Progenitor cell of endocrine pancreas (in vitro differentiated cells): ENCODE results near the gene EMP3. TPM values are rescaled to one million over a fixed set of nuclear protein-coding genes. Genes with fewer than 3 reads are reported as not detected.
A peak's percentile ranks its signal among the peaks of the same experiment; 100 is the strongest.

ENCODE experiments used
- DNase-seq: peaks from one replicate; pipeline ENCODE4 v3.0.0; 2021; ENCODE audit warnings: low spot score; ENCODE audit not compliant: unreplicated experiment
- H3K27ac Mint-ChIP-seq: 2 replicates; pipeline ENCODE4 v1.8.0; 2021; ENCODE audit warnings: mild to moderate bottlenecking, moderate library complexity, mixed read lengths
- H3K27me3 Mint-ChIP-seq: 2 replicates; pipeline ENCODE4 v1.8.0; 2021; ENCODE audit warnings: mixed read lengths
- H3K36me3 Mint-ChIP-seq: 2 replicates; pipeline ENCODE4 v1.8.0; 2022; ENCODE audit warnings: mixed read lengths; ENCODE audit not compliant: insufficient read depth
- H3K4me1 Mint-ChIP-seq: 2 replicates; pipeline ENCODE4 v1.8.0; 2021; ENCODE audit warnings: low read depth, mixed read lengths
- H3K4me3 Mint-ChIP-seq: 2 replicates; pipeline ENCODE4 v1.8.0; 2021; ENCODE audit warnings: low read depth, mild to moderate bottlenecking, moderate library complexity, mixed read lengths
- H3K9me3 Mint-ChIP-seq: 2 replicates; pipeline ENCODE4 v1.8.0; 2021; ENCODE audit warnings: low read depth, mixed read lengths
- total RNA-seq: library from RNA; stranded (reverse); gene quantifications from 2 replicates; pipeline ENCODE4 v1.2.1, GENCODE V29; 2021
- TF ChIP-seq, protein P1 (sequence below): fragments of 200-600 bp; sonication (generic); IDR thresholded peaks from one replicate; pipeline ENCODE4 v1.5.0; 2021; ENCODE audit warnings: antibody characterized with exemption, mild to moderate bottlenecking; ENCODE audit not compliant: unreplicated experiment

EMP3 gene
- total RNA-seq, 1 donor from 2014 or later = 2.9 TPM

DNA sequence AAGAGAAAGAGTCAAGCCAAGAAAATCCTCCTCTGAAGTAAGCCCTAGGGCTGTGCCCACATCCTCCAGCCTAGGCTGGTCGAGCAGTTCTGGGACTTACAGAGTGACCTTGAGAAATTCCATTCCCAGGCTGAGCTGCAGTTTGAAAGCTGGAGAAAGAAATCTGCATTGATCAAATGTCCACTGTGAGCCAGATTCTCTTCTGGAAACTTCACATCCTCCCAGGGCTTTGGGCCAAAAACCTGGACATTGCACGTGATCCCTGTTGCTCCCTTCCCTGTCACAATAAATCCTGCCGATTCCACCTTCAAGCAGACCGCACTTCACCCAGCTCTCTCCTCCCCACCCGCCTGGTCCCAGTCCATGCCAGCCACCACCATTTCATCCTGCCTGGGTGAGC is 22.7 kb downstream of the EMP3 start:
- no peak for DNase-seq
- H3K36me3 Mint-ChIP-seq = no peaks in the 10 kb centered on the region
- H3K27ac Mint-ChIP-seq = no peak overlapping the region

DNA sequence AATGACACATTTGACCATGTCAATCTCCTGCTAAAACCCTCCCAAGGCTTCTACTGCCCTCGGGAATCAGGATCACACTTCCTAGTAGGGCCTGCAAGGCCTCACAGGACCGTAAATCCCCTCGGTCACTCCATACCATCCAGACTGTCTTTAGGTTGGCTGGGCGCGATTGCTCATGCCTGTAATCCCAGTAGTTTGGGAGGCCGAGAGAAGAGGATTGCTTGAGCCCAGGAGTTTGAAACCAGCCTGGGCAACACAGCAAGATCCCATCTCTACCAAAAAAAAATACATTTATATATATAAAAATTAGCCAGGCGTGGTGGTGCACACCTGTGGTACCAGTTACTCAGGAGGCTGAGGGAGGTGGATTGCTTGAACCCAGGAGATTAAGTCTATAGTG is 23.4 kb downstream of the EMP3 start:
- no peak overlapping the region for H3K4me3 Mint-ChIP-seq
- H3K4me1 Mint-ChIP-seq = no peaks in the 10 kb centered on the region
- H3K27ac Mint-ChIP-seq = no peak overlapping the region
- TF ChIP-seq, protein P1, sequence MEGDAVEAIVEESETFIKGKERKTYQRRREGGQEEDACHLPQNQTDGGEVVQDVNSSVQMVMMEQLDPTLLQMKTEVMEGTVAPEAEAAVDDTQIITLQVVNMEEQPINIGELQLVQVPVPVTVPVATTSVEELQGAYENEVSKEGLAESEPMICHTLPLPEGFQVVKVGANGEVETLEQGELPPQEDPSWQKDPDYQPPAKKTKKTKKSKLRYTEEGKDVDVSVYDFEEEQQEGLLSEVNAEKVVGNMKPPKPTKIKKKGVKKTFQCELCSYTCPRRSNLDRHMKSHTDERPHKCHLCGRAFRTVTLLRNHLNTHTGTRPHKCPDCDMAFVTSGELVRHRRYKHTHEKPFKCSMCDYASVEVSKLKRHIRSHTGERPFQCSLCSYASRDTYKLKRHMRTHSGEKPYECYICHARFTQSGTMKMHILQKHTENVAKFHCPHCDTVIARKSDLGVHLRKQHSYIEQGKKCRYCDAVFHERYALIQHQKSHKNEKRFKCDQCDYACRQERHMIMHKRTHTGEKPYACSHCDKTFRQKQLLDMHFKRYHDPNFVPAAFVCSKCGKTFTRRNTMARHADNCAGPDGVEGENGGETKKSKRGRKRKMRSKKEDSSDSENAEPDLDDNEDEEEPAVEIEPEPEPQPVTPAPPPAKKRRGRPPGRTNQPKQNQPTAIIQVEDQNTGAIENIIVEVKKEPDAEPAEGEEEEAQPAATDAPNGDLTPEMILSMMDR = no peak
- no peaks in the 10 kb centered on the region for H3K9me3 Mint-ChIP-seq
- no peaks in the 10 kb centered on the region for H3K36me3 Mint-ChIP-seq
- DNase-seq = no peak
- no peaks in the 10 kb centered on the region for H3K27me3 Mint-ChIP-seq

More for the DNA sequence above, 22.7 kb downstream of the EMP3 start:
- Mint-ChIP-seq H3K4me3 (no peak overlapping the region), H3K9me3 (no peaks in the 10 kb centered on the region), H3K4me1 (no peaks in the 10 kb centered on the region), H3K27me3 (no peaks in the 10 kb centered on the region)
- TF ChIP-seq, protein P1 = no peak

DNA sequence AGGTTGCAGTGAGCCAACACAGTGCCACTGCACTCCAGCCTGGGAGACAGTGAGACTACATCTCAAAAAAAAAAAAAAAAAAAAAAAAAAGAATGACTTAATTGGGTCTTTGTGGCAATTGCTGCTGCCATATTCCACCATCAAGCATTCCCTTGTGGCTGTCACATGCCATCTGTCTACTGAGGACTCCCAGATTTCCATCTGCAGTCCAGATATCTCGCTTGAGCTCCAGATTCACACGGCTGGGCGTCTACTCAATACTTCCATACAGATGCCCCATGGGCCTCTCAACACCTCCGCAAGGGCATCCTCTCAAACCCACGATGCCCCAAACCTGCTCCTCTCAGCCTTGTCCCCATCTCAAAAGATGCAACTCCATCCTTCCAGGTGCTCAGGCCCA is 25.5 kb downstream of the EMP3 start:
- Mint-ChIP-seq H3K27me3 (no peaks in the 10 kb centered on the region), H3K4me1 (peaks cover 12% of the 10 kb centered on the region), H3K27ac (no peak overlapping the region), H3K36me3 (no peaks in the 10 kb centered on the region), H3K4me3 (no peak overlapping the region), H3K9me3 (no peaks in the 10 kb centered on the region)
- DNase-seq = no peak
- TF ChIP-seq, protein P1 = no peak

DNA sequence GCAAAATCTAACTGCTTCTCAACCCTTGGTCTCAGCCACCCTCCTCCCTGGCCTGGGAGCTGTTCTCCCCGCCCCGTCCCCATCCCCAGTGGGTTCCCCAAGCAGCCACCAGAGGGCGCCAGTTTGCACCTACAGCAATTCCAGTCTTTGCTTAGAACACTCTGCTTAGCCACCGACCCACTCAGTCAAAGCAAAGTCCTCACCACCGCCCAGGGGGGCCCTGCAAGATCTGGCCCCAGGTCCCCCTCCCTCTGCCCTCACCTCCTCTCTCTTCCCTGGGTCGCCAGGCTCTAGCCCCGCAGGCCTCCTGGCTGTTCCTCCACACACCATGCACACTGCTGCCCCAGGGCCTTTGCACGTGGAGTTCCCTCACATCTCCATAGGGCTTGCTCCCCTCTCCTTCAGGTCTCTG is 26.0 kb downstream of the EMP3 start:
- no peaks in the 10 kb centered on the region for H3K36me3 Mint-ChIP-seq
- DNase-seq = peak; percentile 65
- H3K27ac Mint-ChIP-seq = no peak overlapping the region
- TF ChIP-seq, protein P1 = peak; percentile 73
- no peak overlapping the region for H3K4me3 Mint-ChIP-seq
- peaks cover 12% of the 10 kb centered on the region for H3K4me1 Mint-ChIP-seq
- no peaks in the 10 kb centered on the region for H3K9me3 Mint-ChIP-seq
- H3K27me3 Mint-ChIP-seq = no peaks in the 10 kb centered on the region

DNA sequence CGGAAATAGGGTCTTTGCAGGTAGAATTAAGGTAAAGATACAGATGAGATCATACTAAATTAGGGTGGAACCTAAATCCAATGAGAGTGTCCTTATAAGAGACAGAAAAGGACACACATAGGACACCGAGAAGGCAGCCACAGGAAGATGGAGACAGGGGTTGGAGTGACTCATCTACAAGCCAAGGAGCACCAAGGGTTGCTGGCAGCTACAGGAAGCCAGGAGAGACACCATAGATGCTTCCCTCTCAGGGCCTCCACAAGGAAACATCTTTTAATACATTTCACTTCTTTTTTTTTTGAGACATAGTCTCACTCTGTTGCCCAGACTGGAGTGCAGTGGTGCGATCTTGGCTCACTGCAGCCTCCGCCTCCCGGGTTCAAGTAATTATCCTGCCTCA is 28.3 kb downstream of the EMP3 start:
- Mint-ChIP-seq H3K27ac (no peak overlapping the region), H3K4me1 (peaks cover 12% of the 10 kb centered on the region), H3K4me3 (no peak overlapping the region), H3K27me3 (no peaks in the 10 kb centered on the region), H3K9me3 (no peaks in the 10 kb centered on the region), H3K36me3 (peaks cover 2% of the 10 kb centered on the region)
- TF ChIP-seq, protein P1 = no peak
- no peak for DNase-seq
